MCF 10A (cell line): ENCODE measurements around the gene SLAMF7. TPM values are rescaled to one million over a fixed set of nuclear protein-coding genes. Genes with fewer than 3 reads are reported as not detected.

Experiments used
- BruUV-seq: library from RNA; stranded (reverse); fragments of 400-500 nt; replicated peaks from 2 replicates; lab custom pipeline; 2021; lab: Mats Ljungman, UMichigan
- CTCF ChIA-PET: fragments of 300-600 bp; sonication (Branson Sonifier 250); formaldehyde crosslinking; extraction: SDS; loops from one replicate; lab custom pipeline; 2021; ENCODE audit warnings: antibody characterized with exemption, inconsistent platforms; lab: Yijun Ruan, JAX
- POLR2A ChIA-PET: fragments of 300-600, 350-650 bp; sonication (Branson Sonifier 250); formaldehyde crosslinking; extraction: SDS; loops from one replicate; lab custom pipeline; 2020; ENCODE audit warnings: antibody characterized with exemption, inconsistent platforms; lab: Yijun Ruan, JAX
- DNase-seq: peaks from one replicate; pipeline ENCODE4 v3.0.0-alpha.2; 2018; ENCODE audit not compliant: unreplicated experiment
- H3K27ac Mint-ChIP-seq: one replicate; pipeline ENCODE4 v1.8.0; 2022; ENCODE audit warnings: mild to moderate bottlenecking, low read depth, mixed read lengths; ENCODE audit not compliant: unreplicated experiment
- H3K27me3 Mint-ChIP-seq: one replicate; pipeline ENCODE4 v1.8.0; 2022; ENCODE audit warnings: mixed read lengths; ENCODE audit not compliant: insufficient read depth, unreplicated experiment
- H3K36me3 Mint-ChIP-seq: one replicate; pipeline ENCODE4 v1.8.0; 2022; ENCODE audit warnings: mild to moderate bottlenecking, moderate library complexity, mixed read lengths; ENCODE audit not compliant: insufficient read depth, unreplicated experiment
- H3K4me1 Mint-ChIP-seq: one replicate; pipeline ENCODE4 v1.8.0; 2022; ENCODE audit warnings: mixed read lengths; ENCODE audit not compliant: insufficient read depth, unreplicated experiment
- H3K4me3 Mint-ChIP-seq: one replicate; pipeline ENCODE4 v1.8.0; 2022; ENCODE audit warnings: mild to moderate bottlenecking, moderate library complexity, mixed read lengths; ENCODE audit not compliant: unreplicated experiment
- H3K9me3 Mint-ChIP-seq: one replicate; pipeline ENCODE4 v1.8.0; 2022; ENCODE audit warnings: mixed read lengths; ENCODE audit not compliant: unreplicated experiment
- CTCF ChIP-seq: fragments of 200-600 bp; IDR thresholded peaks from one replicate; pipeline ENCODE4 v1.8.0; 2022; ENCODE audit warnings: antibody characterized with exemption, mild to moderate bottlenecking; ENCODE audit not compliant: unreplicated experiment
- intact Hi-C: fragments of 100-400 bp; cut with micrococcal nuclease; formaldehyde crosslinking; loops from 2 replicates; pipeline ENCODE4 v1.14.1; 2022
- total RNA-seq: library from RNA; stranded (reverse); gene quantifications from 2 replicates; pipeline ENCODE4 v1.2.3, GENCODE V29; 2022

Gene SLAMF7
- total RNA-seq, 1 experiment from 2014 or later = 8.6 TPM

GRCh38 chr1:160748181-160748877, 9.3 kb downstream of the SLAMF7 start:
- Mint-ChIP-seq H3K27me3 (no peaks in the 10 kb centered on the region), H3K4me1 (peaks cover 12% of the 10 kb centered on the region), H3K9me3 (no peaks in the 10 kb centered on the region), H3K36me3 (peaks cover 5% of the 10 kb centered on the region), H3K27ac (no peak overlapping the region), H3K4me3 (no peak overlapping the region)
- POLR2A ChIA-PET = interaction anchor here (0.7 to 1.8 kb wide), 4 partner anchors 10 to 967 kb away, joined by 3 to 10 read pairs (median 4); partner anchors contain the start of gene SLAMF7
- DNase-seq = peak; percentile 70
- CTCF ChIA-PET = interaction anchor here (0.5 to 4.3 kb wide), 20 partner anchors 9 to 941 kb away, joined by 3 to 22 read pairs (median 3); partner anchors contain the start of genes KLHDC9, PEX19 and SLAMF7
- intact Hi-C loops = loop anchor here (1.0 kb wide), 2 partner anchors 20 to 82 kb away; no protein-coding TSS in a partner anchor
- peak; percentile 45 for TF ChIP-seq CTCF
- no TSS peak for BruUV-seq

DNA sequence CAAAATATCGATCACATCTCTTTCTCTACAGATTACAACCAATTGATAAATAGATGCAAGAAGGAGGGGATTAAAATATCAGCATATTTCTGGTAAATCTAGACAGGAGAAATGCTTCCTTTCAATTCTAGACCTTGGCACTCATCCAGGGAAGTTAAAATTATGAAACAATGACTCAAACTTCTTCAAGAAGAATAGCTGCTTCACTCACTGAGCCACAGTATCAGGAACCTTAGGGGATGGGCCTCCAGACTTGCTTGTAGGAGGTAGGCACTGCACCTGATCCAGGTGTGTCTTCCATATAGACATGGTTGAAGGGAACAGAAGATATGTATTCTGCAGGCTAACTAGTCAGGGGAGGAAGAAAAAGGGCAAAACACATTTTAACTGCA, 9.8 kb downstream of the SLAMF7 start:
- ChIA-PET CTCF (interaction anchor here (0.5 to 4.3 kb wide), 18 partner anchors 10 to 941 kb away, joined by 3 to 22 read pairs (median 3); partner anchors contain the start of genes KLHDC9 and SLAMF7), POLR2A (interaction anchor here (1.0 to 1.8 kb wide), 2 partner anchors 11 to 19 kb away, joined by 6 to 10 read pairs; partner anchors contain the start of gene SLAMF7)
- Mint-ChIP-seq H3K9me3 (no peaks in the 10 kb centered on the region), H3K27me3 (no peaks in the 10 kb centered on the region), H3K36me3 (peaks cover 5% of the 10 kb centered on the region), H3K27ac (no peak overlapping the region), H3K4me3 (no peak overlapping the region), H3K4me1 (peaks cover 12% of the 10 kb centered on the region)
- DNase-seq = peak; percentile 80
- no TSS peak for BruUV-seq
- intact Hi-C loops = loop anchor here (1.0 kb wide), 2 partner anchors 19 to 81 kb away; no protein-coding TSS in a partner anchor
- no peak for TF ChIP-seq CTCF

DNA sequence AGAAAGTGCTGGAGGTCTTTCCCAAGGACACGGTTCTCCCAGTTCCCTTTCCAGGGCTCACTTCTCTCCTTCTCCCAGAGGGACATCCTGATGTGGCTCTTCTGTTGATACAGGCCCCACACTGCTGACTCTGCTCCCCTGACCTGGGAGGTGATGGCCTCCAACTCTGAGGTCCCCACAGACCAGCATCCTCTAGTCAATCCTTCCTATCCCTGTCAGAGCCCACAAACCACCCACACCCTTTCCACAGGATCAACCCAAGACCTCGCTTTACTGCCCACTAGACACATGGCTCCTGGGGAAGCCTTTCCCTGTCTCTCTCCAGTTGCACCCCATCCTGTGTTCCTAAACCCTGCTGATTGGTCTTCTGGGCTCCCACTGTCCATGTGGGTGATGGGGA, 11.6 kb downstream of the SLAMF7 start:
- ChIA-PET POLR2A (interaction anchor here (0.6 kb wide), 1 partner anchor 158 kb away, joined by 4 read pairs; no protein-coding TSS in a partner anchor), CTCF (interaction anchor here (1.7 to 4.3 kb wide), 2 partner anchors 18 to 19 kb away, joined by 3 to 22 read pairs; no protein-coding TSS in a partner anchor)
- Mint-ChIP-seq H3K9me3 (no peaks in the 10 kb centered on the region), H3K4me3 (no peak overlapping the region), H3K27ac (no peak overlapping the region), H3K4me1 (peaks cover 12% of the 10 kb centered on the region), H3K27me3 (no peaks in the 10 kb centered on the region), H3K36me3 (no peaks in the 10 kb centered on the region)
- DNase-seq = no peak
- no TSS peak for BruUV-seq
- no peak for TF ChIP-seq CTCF
- intact Hi-C loops = no loop called here

DNA sequence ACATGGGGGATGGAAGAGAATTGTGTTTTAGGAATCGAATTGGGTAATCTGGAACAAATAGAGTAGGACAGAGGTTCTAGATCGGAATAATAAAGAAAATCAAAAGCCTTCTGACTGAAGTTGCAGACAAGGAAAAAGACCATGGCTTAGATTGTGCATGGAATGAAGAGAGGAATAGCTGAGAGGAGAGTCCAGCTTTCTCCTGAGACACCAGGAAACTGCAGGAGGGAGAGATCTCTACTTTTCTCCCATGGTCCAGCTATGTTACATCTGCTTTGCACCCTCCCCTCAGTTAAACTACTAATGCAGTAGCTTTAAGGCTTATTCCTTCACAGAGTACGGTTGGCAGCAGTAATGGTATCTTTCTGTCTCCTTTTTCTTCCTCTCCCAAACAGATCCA, 13.4 kb downstream of the SLAMF7 start:
- Mint-ChIP-seq H3K27ac (no peak overlapping the region), H3K27me3 (no peaks in the 10 kb centered on the region), H3K4me3 (no peak overlapping the region), H3K9me3 (no peaks in the 10 kb centered on the region), H3K36me3 (no peaks in the 10 kb centered on the region), H3K4me1 (peaks cover 12% of the 10 kb centered on the region)
- no peak for DNase-seq
- CTCF ChIA-PET = interaction anchor here (2.9 kb wide), 1 partner anchor 16 kb away, joined by 10 read pairs; no protein-coding TSS in a partner anchor
- intact Hi-C loops = no loop called here
- TF ChIP-seq CTCF = no peak
- BruUV-seq = no TSS peak
- POLR2A ChIA-PET = no interaction called here
